Measurements from ENCODE around the gene ARFRP1. TPM values are rescaled to one million over a fixed set of nuclear protein-coding genes. Genes with fewer than 3 reads are reported as not detected.

Gene ARFRP1
- total and polyA plus RNA-seq, 2 of the 4 experiments (the other 2 are of a cell fraction), result 25.3 to 36.6 TPM

- no peak for TF ChIP-seq RCOR1 (IDR thresholded peaks at IDR 0.05; ENCODE audit: insufficient replicate concordance, low read length)
- TF ChIP-seq NFE2L2 (IDR thresholded peaks at IDR 0.05; ENCODE audit: low read depth, low read length), result peak; percentile 86
- TF ChIP-seq POLR2A (IDR thresholded peaks at IDR 0.05; ENCODE audit: low read depth, low read length), result no peak
Observed at GRCh38 chr20:63682384-63683139, 25.2 kb downstream of the ARFRP1 start (continued).

- peak overlapping the region; percentile 100 for H2BK15ac ChIP-seq (ENCODE audit: low read depth, low read length)
- H4K5ac ChIP-seq (ENCODE audit: low read depth, low read length), result peak overlapping the region; percentile 98
- 89% methylated on average over 6 of the region's 13 CpGs; no CpG with 5 or more reads in 1 of the 2 experiments for WGBS, 2 experiments (ENCODE audit: extremely low coverage in 2 of 2, insufficient read length in 1 of 2)
- peak overlapping the region; percentile 99 for H2BK120ac ChIP-seq (ENCODE audit: low read depth, low read length)
- POLR2A ChIA-PET (ENCODE audit: unreplicated experiment), result no interaction called here
- DNase-seq (no peak), ATAC-seq (ENCODE audit: low read depth) (no peak)
- H2AFZ ChIP-seq (replicated peaks; ENCODE audit: low read length, poor library complexity), result peak overlapping the region; percentile 81
- intact Hi-C loops (cut with micrococcal nuclease), result loop anchor here (2.0 kb wide), 1 partner anchor 143 kb away; no protein-coding TSS in a partner anchor
- H3K36me3 ChIP-seq (ENCODE audit: control insufficient read depth, insufficient read depth, low read length), result peaks cover 24% of the 10 kb centered on the region
- TF ChIP-seq POLR2A (IDR thresholded peaks at IDR 0.05; ENCODE audit: low read depth, low read length) (0 out of 2 replicates have a peak, but pooled peaks have one; percentile 7), CHD1 (IDR thresholded peaks at IDR 0.05; ENCODE audit: low read depth, low read length) (no peak)
- BruUV-seq (replicated peaks), result no TSS peak
- peaks cover 23% of the 10 kb centered on the region for H3K4me1 ChIP-seq (ENCODE audit: control insufficient read depth, insufficient read depth, low read length)
- peak overlapping the region; percentile 99 for H2BK5ac ChIP-seq (ENCODE audit: low read depth, low read length, poor library complexity, severe bottlenecking)
- peak overlapping the region; percentile 94; the same call in 1 of the 2 replicates for H3K23ac ChIP-seq (ENCODE audit: low read depth, low read length)
- peak overlapping the region; percentile 85 for H2AK9ac ChIP-seq (replicated peaks; ENCODE audit: low read depth, low read length, poor library complexity)
- peak overlapping the region; percentile 92 for H2BK20ac ChIP-seq (ENCODE audit: low read depth, low read length)
- peaks cover 24% of the 10 kb centered on the region for H3K9me1 ChIP-seq (ENCODE audit: insufficient read depth, low read length)
- CTCF ChIA-PET, result interaction anchor here (0.6 kb wide), 1 partner anchor 1182 kb away, joined by 3 read pairs; no protein-coding TSS in a partner anchor
- H3K14ac ChIP-seq (replicated peaks; ENCODE audit: low read depth, low read length), result peak overlapping the region; percentile 98
- peak overlapping the region; percentile 99 for H4K91ac ChIP-seq (ENCODE audit: insufficient read depth, low read depth, low read length)
- peak overlapping the region; percentile 77 for H3K56ac ChIP-seq (ENCODE audit: extremely low read depth, insufficient read depth, low read length)
- peak overlapping the region; percentile 100 for H3K4ac ChIP-seq (ENCODE audit: low read depth, low read length)
- in situ Hi-C loops (cut with MboI; ENCODE audit: low sequenced_read_pairs), result no loop called here
- H3K27me3 ChIP-seq (ENCODE audit: control insufficient read depth, insufficient read depth, low read length), result no peaks in the 10 kb centered on the region
- H2AK5ac ChIP-seq (ENCODE audit: low read depth, low read length), result peak overlapping the region; percentile 100
- no peak overlapping the region for H3K4me3 ChIP-seq (ENCODE audit: insufficient read depth, low read depth, low read length)
- H3K4me2 ChIP-seq (ENCODE audit: low read depth, low read length), result no peak overlapping the region
- peak overlapping the region; percentile 99 for H3K18ac ChIP-seq (ENCODE audit: low read depth, low read length)
- H3K27ac ChIP-seq (ENCODE audit: insufficient read depth, low read length), result peak overlapping the region; percentile 92
- peaks cover 10 to 44% of the 10 kb centered on the region in 2 experiments; a peak in 3 of 4 replicates for H3K79me1 ChIP-seq (ENCODE audit: low read depth in 1 of 2, low read length in 2 of 2)
- H3K9ac ChIP-seq (ENCODE audit: low read depth, low read length), result no peak overlapping the region
- dilution Hi-C loops (cut with HindIII; ENCODE audit: low sequenced_read_pairs, unreplicated experiment), result no loop called here
- H4K8ac ChIP-seq (ENCODE audit: low read depth in 2 of 2, low read length in 2 of 2), result peak overlapping the region; percentile 99 to 100
- no peaks in the 10 kb centered on the region for H3K9me3 ChIP-seq (ENCODE audit: control insufficient read depth, insufficient read depth, low read length)
- no peaks in the 10 kb centered on the region for H4K20me1 ChIP-seq (ENCODE audit: insufficient read depth, low read length)
Observed at GRCh38 chr20:63681609-63682142, 26.1 kb downstream of the ARFRP1 start.
